Keratinocyte (primary cell): ENCODE measurements around the gene PTOV1. TPM values are rescaled to one million over a fixed set of nuclear protein-coding genes. Genes with fewer than 3 reads are reported as not detected.

ENCODE experiments used
- DNase-seq: peaks from one replicate; pipeline ENCODE4 v3.0.0-alpha.2; 2011; ENCODE audit warnings: low read depth, missing footprints, low spot score
- FAIRE-seq: peaks from 2 replicates; lab custom pipeline; 2011; peaks lifted over from hg19 to GRCh38; lab: Jason Lieb, UNC
- H2AFZ ChIP-seq: 2 replicates; pipeline ENCODE4 v1.6.0; 2012; ENCODE audit warnings: low read length, control low read depth, inconsistent platforms; ENCODE audit not compliant: control insufficient read depth
- H3K27ac ChIP-seq: 2 replicates; pipeline ENCODE4 v1.5.1; 2011; ENCODE audit warnings: low read length; ENCODE audit not compliant: control insufficient read depth, insufficient read depth
- H3K27me3 ChIP-seq: 3 replicates; pipeline ENCODE4 v1.6.0; 2011; ENCODE audit warnings: low read length; ENCODE audit not compliant: control insufficient read depth, insufficient read depth; ENCODE audit errors: extremely low read depth
- H3K36me3 ChIP-seq, 2 experiments: 2 replicates in 1 of 2; 3 replicates in 1 of 2; pipeline ENCODE4 v1.5.1; 2011; ENCODE audit warnings: low read length in 2 of 2, mild to moderate bottlenecking in 1 of 2; ENCODE audit not compliant: control insufficient read depth in 2 of 2, insufficient read depth in 2 of 2; ENCODE audit errors: extremely low read depth in 1 of 2
- H3K4me1 ChIP-seq: 3 replicates; pipeline ENCODE4 v1.5.1; 2011; ENCODE audit warnings: low read length; ENCODE audit not compliant: control insufficient read depth, insufficient read depth; ENCODE audit errors: extremely low read depth
- H3K4me2 ChIP-seq: 3 replicates; pipeline ENCODE4 v1.6.0; 2011; ENCODE audit warnings: low read depth, low read length; ENCODE audit not compliant: control insufficient read depth, insufficient read depth; ENCODE audit errors: extremely low read depth
- H3K4me3 ChIP-seq, 3 experiments: fragments of 200-600 bp in 1 of 3; sonication (generic) in 1 of 3; 2 replicates in 2 of 3; 3 replicates in 1 of 3; pipeline ENCODE4 v1.5.1; 2011 to 2016; ENCODE audit warnings: low read length in 3 of 3, mild to moderate bottlenecking in 3 of 3, control low read depth in 2 of 3, inconsistent platforms in 1 of 3, low read depth in 1 of 3, mixed read lengths in 1 of 3, mixed run types in 1 of 3, moderate library complexity in 1 of 3; ENCODE audit not compliant: control insufficient read depth in 2 of 3, insufficient read depth in 2 of 3; ENCODE audit errors: extremely low read depth in 1 of 3
- H3K79me2 ChIP-seq: 2 replicates; pipeline ENCODE4 v1.6.0; 2012; ENCODE audit warnings: low read length; ENCODE audit not compliant: control insufficient read depth, insufficient read depth
- H3K9ac ChIP-seq: 3 replicates; pipeline ENCODE4 v1.6.0; 2011; ENCODE audit warnings: low read length; ENCODE audit not compliant: control insufficient read depth, insufficient read depth; ENCODE audit errors: extremely low read depth
- H3K9me1 ChIP-seq: 3 replicates; pipeline ENCODE4 v1.6.0; 2011; ENCODE audit warnings: low read length; ENCODE audit not compliant: control insufficient read depth, insufficient read depth; ENCODE audit errors: extremely low read depth
- H3K9me3 ChIP-seq: 2 replicates; pipeline ENCODE4 v1.5.1; 2012; ENCODE audit warnings: low read depth, low read length; ENCODE audit not compliant: control insufficient read depth
- H4K20me1 ChIP-seq: 3 replicates; pipeline ENCODE4 v1.6.0; 2011; ENCODE audit warnings: low read length; ENCODE audit not compliant: control insufficient read depth, insufficient read depth; ENCODE audit errors: extremely low read depth
- EZH2 ChIP-seq: IDR thresholded peaks from one replicate; pipeline ENCODE4 v1.6.1; 2012; ENCODE audit warnings: inconsistent platforms, mild to moderate bottlenecking, low read length, moderate library complexity
- dilution Hi-C: fragments of 300-500 bp; cut with MboI; formaldehyde crosslinking; loops from one replicate; pipeline ENCODE4 v1.7.0; 2020; ENCODE audit warnings: low sequenced_read_pairs; ENCODE audit not compliant: extremely low pct_ligation_motif_present
- polyA plus RNA-seq, 5 experiments: library from polyadenylated mRNA; depleted of rRNA in 3 of 5; stranded (reverse) in 3 of 5; stranded (forward) in 1 of 5; unstranded in 1 of 5; fragments of >200 nt; gene quantifications; 1 replicate in 1 of 5; 2 replicates in 3 of 5; 3 replicates in 1 of 5; pipeline versions ENCODE4 v1.2.1 to v1.2.3, GENCODE V29; 2011 to 2012; ENCODE audit warnings: missing spikeins in 2 of 5, low read depth in 1 of 5, low replicate concordance in 1 of 5
- TF ChIP-seq, protein P1 (sequence below), 3 experiments: IDR thresholded peaks in 1 of 3; conservative IDR thresholded peaks in 1 of 3; optimal IDR thresholded peaks in 1 of 3; 2 replicates in 2 of 3; 3 replicates in 1 of 3; pipeline versions ENCODE3 to v1.5.1; 2011; ENCODE audit warnings: low read length in 3 of 3, mild to moderate bottlenecking in 3 of 3, moderate library complexity in 2 of 3, control low read depth in 1 of 3, inconsistent platforms in 1 of 3; ENCODE audit not compliant: insufficient read depth in 2 of 3; ENCODE audit errors: extremely low read depth in 1 of 3

The PTOV1 gene
- polyA plus RNA-seq, 1 donor (not counting 4 experiments of a cell fraction or from before 2014, with no cell fraction given): 22.9 TPM

DNA sequence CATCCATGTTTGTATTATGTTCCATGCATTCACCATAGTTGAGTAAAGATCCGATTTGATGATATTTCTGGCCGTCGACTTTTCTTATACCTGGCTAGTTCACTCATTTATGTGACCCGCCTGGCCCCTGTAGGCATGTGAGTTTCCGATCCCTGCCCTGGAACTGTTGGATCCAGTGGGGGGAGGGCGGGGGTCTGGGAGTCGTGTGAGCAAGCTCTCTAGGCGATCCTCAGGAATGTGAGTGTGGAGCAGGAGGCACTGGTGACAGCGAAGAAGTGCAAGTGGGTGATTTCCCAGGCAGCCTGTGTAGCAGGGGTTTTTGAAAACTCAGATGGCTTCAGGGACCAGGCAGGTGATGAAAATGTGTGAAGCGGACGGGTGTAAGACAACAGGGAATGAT lies 10.6 kb upstream of the PTOV1 start:
- FAIRE-seq: no peak
- Histone ChIP-seq H3K9ac (no peak overlapping the region), H2AFZ (no peak overlapping the region), H3K9me1 (no peaks in the 10 kb centered on the region), H3K4me1 (no peaks in the 10 kb centered on the region), H3K4me3 (no peak overlapping the region), H3K36me3 (peaks cover 11 to 20% of the 10 kb centered on the region in 2 experiments), H4K20me1 (no peaks in the 10 kb centered on the region), H3K4me2 (no peak overlapping the region), H3K27me3 (no peaks in the 10 kb centered on the region), H3K9me3 (no peaks in the 10 kb centered on the region), H3K27ac (no peak overlapping the region), H3K79me2 (no peaks in the 10 kb centered on the region)
- dilution Hi-C loops: no loop called here
- no peak for TF ChIP-seq EZH2
- DNase-seq: no peak

DNA sequence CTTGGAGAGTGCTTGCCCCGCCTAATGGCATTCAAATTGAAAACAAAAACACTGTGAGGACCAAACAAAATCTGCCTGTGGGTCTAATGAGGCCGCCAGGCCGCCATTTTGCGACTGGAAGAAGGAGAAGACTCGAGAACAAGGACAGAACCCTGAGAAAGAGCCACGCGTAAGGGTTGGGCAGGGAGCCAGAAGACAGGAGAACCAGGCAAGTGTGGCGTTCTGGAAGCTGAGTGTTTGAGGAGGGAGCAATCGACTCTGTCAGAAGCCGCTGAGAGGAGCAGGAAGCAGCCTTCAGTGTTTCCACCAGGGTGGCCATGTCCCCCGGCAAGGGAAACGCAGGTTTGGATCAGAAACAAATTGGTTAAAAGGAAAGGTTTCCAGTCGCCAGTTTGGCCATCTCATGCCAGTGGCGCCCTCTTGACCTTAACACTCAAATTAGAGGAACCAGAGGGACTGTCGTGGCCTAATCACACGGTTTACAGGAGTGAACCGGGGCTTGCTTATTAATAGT lies 10.2 kb upstream of the PTOV1 start:
- no peak overlapping the region for H3K4me2 ChIP-seq
- no peak for TF ChIP-seq EZH2
- TF ChIP-seq, protein P1, sequence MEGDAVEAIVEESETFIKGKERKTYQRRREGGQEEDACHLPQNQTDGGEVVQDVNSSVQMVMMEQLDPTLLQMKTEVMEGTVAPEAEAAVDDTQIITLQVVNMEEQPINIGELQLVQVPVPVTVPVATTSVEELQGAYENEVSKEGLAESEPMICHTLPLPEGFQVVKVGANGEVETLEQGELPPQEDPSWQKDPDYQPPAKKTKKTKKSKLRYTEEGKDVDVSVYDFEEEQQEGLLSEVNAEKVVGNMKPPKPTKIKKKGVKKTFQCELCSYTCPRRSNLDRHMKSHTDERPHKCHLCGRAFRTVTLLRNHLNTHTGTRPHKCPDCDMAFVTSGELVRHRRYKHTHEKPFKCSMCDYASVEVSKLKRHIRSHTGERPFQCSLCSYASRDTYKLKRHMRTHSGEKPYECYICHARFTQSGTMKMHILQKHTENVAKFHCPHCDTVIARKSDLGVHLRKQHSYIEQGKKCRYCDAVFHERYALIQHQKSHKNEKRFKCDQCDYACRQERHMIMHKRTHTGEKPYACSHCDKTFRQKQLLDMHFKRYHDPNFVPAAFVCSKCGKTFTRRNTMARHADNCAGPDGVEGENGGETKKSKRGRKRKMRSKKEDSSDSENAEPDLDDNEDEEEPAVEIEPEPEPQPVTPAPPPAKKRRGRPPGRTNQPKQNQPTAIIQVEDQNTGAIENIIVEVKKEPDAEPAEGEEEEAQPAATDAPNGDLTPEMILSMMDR (optimal IDR thresholded peaks at IDR 0.05 in 1 of 3, IDR thresholded peaks at IDR 0.05 in 1 of 3, conservative IDR thresholded peaks at IDR 0.05 in 1 of 3; ENCODE audit: extremely low read depth in 1 of 3, insufficient read depth in 2 of 3, low read length in 3 of 3): no peak
- no peak for DNase-seq
- H3K79me2 ChIP-seq: no peaks in the 10 kb centered on the region
- dilution Hi-C loops: no loop called here
- H4K20me1 ChIP-seq: no peaks in the 10 kb centered on the region
- H3K36me3 ChIP-seq: peaks cover 11 to 17% of the 10 kb centered on the region in 2 experiments
- no peaks in the 10 kb centered on the region for H3K4me1 ChIP-seq
- no peak overlapping the region for H2AFZ ChIP-seq
- H3K27me3 ChIP-seq: no peaks in the 10 kb centered on the region
- no peaks in the 10 kb centered on the region for H3K9me3 ChIP-seq
- H3K9me1 ChIP-seq: no peaks in the 10 kb centered on the region
- no peak overlapping the region for H3K9ac ChIP-seq
- no peak overlapping the region for H3K4me3 ChIP-seq
- FAIRE-seq: no peak
- no peak overlapping the region for H3K27ac ChIP-seq

DNA sequence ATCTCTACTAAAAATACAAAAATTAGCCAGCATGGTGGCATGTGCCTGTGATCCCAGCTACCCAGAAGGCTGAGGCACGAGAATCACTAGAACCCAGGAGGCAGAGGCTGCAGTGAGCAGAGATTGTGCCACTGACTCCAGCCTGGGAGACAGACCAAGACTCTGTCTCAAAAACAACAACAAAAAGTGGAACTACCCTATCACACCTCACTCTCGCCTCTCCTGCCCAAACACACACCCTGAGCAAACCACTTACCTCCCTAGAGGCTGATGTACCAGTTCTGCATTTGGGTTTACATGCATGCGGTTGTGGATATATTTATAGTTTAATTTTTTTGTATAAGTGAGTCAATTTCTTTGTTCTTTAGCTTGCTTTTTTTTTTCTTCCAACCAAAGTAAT lies 7.7 kb upstream of the PTOV1 start:
- FAIRE-seq: no peak
- Histone ChIP-seq H3K4me3 (no peak overlapping the region), H3K79me2 (no peaks in the 10 kb centered on the region), H3K9me1 (no peaks in the 10 kb centered on the region), H3K36me3 (peaks cover 0 to 4% of the 10 kb centered on the region in 2 experiments), H3K9ac (no peak overlapping the region), H3K27me3 (no peaks in the 10 kb centered on the region), H3K27ac (no peak overlapping the region), H3K9me3 (no peaks in the 10 kb centered on the region), H3K4me2 (no peak overlapping the region), H3K4me1 (peaks cover 4% of the 10 kb centered on the region), H2AFZ (no peak overlapping the region), H4K20me1 (no peaks in the 10 kb centered on the region)
- no peak for TF ChIP-seq EZH2
- TF ChIP-seq, protein P1 (optimal IDR thresholded peaks at IDR 0.05 in 1 of 3, IDR thresholded peaks at IDR 0.05 in 1 of 3, conservative IDR thresholded peaks at IDR 0.05 in 1 of 3; ENCODE audit: extremely low read depth in 1 of 3, insufficient read depth in 2 of 3, low read length in 3 of 3): no peak
- DNase-seq: no peak
- dilution Hi-C loops: no loop called here
